Measurements from ENCODE around the gene TPCN2. TPM values are rescaled to one million over a fixed set of nuclear protein-coding genes. Genes with fewer than 3 reads are reported as not detected.

The TPCN2 gene
- total and polyA plus RNA-seq, 2 of the 8 experiments (the other 6 are each of a cell fraction or from before 2014, with no cell fraction given): 9.7 to 18.6 TPM

DNA sequence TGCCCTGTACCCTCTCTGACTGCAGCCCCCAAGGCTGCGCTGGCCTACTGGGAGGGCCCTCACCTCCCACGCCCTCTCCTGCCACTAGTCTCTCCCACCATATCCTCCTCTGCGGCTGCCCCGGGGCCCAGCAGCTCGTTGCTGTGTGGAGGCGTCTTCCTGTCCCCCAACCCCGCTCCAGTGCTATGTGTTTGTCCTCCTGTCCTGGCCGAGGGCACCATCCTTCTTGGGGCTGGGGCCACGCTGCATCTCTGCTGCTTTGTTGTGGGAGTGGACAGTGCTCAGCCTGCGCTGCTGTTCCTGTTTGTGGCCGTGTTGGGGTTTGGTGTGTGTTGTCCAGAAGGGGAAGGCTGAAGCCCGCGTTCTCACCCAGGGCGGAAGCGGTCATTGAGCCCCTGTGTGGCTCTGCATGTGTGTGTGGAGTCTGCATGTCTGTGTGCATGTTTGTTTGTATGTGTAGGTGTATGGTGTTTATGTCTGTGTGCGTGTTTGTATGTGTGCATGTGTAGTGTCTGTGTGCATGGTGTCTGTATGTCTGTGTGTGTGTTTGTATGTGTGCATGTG lies 15.7 kb downstream of the TPCN2 start:
- FAIRE-seq: no peak

More for the DNA sequence above, 15.7 kb downstream of the TPCN2 start:
- Histone ChIP-seq H3K4me2 (ENCODE audit: insufficient read depth in 1 of 2, low read depth in 2 of 2, low read length in 2 of 2) (no peak overlapping the region), H3K56ac (replicated peaks; ENCODE audit: insufficient read length, low read depth, low read length) (peak overlapping the region; percentile 77), H3K4me1 (replicated peaks in 1 of 4; ENCODE audit: control insufficient read depth in 3 of 4, insufficient read depth in 4 of 4, low read length in 3 of 4) (no peaks in the 10 kb centered on the region; a peak in 1 of 7 replicates), H2BK120ac (replicated peaks; ENCODE audit: low read depth, low read length) (no peak overlapping the region), H3K18ac (ENCODE audit: extremely low read depth, low read length) (no peak overlapping the region), H2AK5ac (ENCODE audit: low read depth, low read length) (no peak overlapping the region), H3K23me2 (ENCODE audit: low read depth, low read length) (peaks cover 3% of the 10 kb centered on the region; the same call in 1 of the 2 replicates), H2BK12ac (ENCODE audit: low read depth, low read length) (no peak overlapping the region), H3K79me2 (ENCODE audit: control insufficient read depth in 1 of 2, insufficient read depth in 2 of 2, low read length in 2 of 2) (no peaks in the 10 kb centered on the region; a peak in 1 of 4 replicates), H3K4ac (replicated peaks; ENCODE audit: insufficient read length, low read depth, low read length) (no peak overlapping the region), H3K9ac (replicated peaks in 1 of 4; ENCODE audit: extremely low read depth in 1 of 4, low read depth in 3 of 4, low read length in 3 of 4) (no peak overlapping the region), H3K27me3 (replicated peaks in 1 of 4; ENCODE audit: control insufficient read depth in 3 of 4, extremely low read depth in 1 of 4, insufficient read depth in 3 of 4, low read length in 3 of 4) (no peaks in the 10 kb centered on the region), H3K23ac (ENCODE audit: insufficient read length) (no peak overlapping the region), H3K14ac (ENCODE audit: insufficient read length) (no peak overlapping the region), H2BK20ac (ENCODE audit: low read length) (no peak overlapping the region), H3K27ac (ENCODE audit: low read depth, low read length) (no peak overlapping the region), H4K8ac (ENCODE audit: extremely low read depth, insufficient read depth, low read length) (peak overlapping the region; percentile 68), H4K20me1 (replicated peaks in 1 of 2; ENCODE audit: control insufficient read depth in 1 of 2, insufficient read depth in 2 of 2, low read length in 2 of 2) (peaks cover 9 to 36% of the 10 kb centered on the region in 2 experiments), H3K79me1 (ENCODE audit: low read depth, low read length) (peaks cover 22% of the 10 kb centered on the region), H2BK15ac (ENCODE audit: low read length) (no peak overlapping the region), H3K9me3 (ENCODE audit: insufficient read depth in 2 of 2, low read depth in 1 of 2, low read length in 1 of 2) (no peaks in the 10 kb centered on the region), H2BK5ac (ENCODE audit: low read depth, low read length) (peak overlapping the region; percentile 78; the same call in 1 of the 2 replicates), H2AFZ (ENCODE audit: low read length) (no peak overlapping the region), H3K36me3 (ENCODE audit: control insufficient read depth in 2 of 4, insufficient read depth in 4 of 4, low read length in 3 of 4) (peaks cover 0 to 4% (median 0%) of the 10 kb centered on the region in 4 experiments; a peak in 4 of 8 replicates), H3K4me3 (ENCODE audit: extremely low read depth in 1 of 4, insufficient read depth in 2 of 4, low read depth in 3 of 4, low read length in 4 of 4) (no peak overlapping the region; a peak in 1 of 8 replicates), H4K5ac (ENCODE audit: insufficient read length, low read depth, low read length) (no peak overlapping the region), H4K91ac (replicated peaks; ENCODE audit: insufficient read length, low read length) (no peak overlapping the region)
- ChIA-PET CTCF (ENCODE audit: partially characterized antibody) (interaction anchor here (1.0 kb wide), 1 partner anchor 10 kb away, joined by 3 read pairs; no protein-coding TSS in a partner anchor), POLR2A (ENCODE audit: partially characterized antibody) (interaction anchor here (0.6 kb wide), 1 partner anchor 597 kb away, joined by 3 read pairs; no protein-coding TSS in a partner anchor)
- TF ChIP-seq, protein P1, sequence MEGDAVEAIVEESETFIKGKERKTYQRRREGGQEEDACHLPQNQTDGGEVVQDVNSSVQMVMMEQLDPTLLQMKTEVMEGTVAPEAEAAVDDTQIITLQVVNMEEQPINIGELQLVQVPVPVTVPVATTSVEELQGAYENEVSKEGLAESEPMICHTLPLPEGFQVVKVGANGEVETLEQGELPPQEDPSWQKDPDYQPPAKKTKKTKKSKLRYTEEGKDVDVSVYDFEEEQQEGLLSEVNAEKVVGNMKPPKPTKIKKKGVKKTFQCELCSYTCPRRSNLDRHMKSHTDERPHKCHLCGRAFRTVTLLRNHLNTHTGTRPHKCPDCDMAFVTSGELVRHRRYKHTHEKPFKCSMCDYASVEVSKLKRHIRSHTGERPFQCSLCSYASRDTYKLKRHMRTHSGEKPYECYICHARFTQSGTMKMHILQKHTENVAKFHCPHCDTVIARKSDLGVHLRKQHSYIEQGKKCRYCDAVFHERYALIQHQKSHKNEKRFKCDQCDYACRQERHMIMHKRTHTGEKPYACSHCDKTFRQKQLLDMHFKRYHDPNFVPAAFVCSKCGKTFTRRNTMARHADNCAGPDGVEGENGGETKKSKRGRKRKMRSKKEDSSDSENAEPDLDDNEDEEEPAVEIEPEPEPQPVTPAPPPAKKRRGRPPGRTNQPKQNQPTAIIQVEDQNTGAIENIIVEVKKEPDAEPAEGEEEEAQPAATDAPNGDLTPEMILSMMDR (IDR thresholded peaks at IDR 0.05; ENCODE audit: control extremely low read depth in 1 of 3, insufficient read depth in 1 of 3, low read depth in 1 of 3, low read length in 3 of 3): no peak
- TF ChIP-seq, protein P2, sequence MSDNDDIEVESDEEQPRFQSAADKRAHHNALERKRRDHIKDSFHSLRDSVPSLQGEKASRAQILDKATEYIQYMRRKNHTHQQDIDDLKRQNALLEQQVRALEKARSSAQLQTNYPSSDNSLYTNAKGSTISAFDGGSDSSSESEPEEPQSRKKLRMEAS (IDR thresholded peaks at IDR 0.05): no peak
- no peak for TF ChIP-seq TEAD4 (IDR thresholded peaks at IDR 0.05; ENCODE audit: low read depth, low read length)
- WGBS, 2 experiments (ENCODE audit: extremely low coverage in 1 of 2, insufficient coverage in 1 of 2, insufficient read length in 1 of 2, insufficient replicate concordance in 2 of 2, low coverage in 1 of 2, low lambda C conversion rate in 2 of 2, missing lambda C conversion rate in 1 of 2): 89% methylated on average over 16 of the region's 16 CpGs; no CpG with 5 or more reads in 1 of the 2 experiments
- no peak for DNase-seq (ENCODE audit: low read depth in 1 of 2, low spot score in 2 of 2)
